ENCODE measurements around the gene UNC13C. TPM values are rescaled to one million over a fixed set of nuclear protein-coding genes. Genes with fewer than 3 reads are reported as not detected.
"Not testable (repeated sequence)": the region's sequence is repeated elsewhere in the genome, so short reads cannot be mapped to it uniquely, and the experiment has no call there.

UNC13C gene
- total RNA-seq, 2 experiments from 2014 or later = not detected

- POLR2A ChIA-PET = no interaction called here
- DNase-seq = no peak
- CTCF ChIA-PET = no interaction called here
- H3K9me3 Mint-ChIP-seq (ENCODE audit: insufficient read depth) = peaks cover 6% of the 10 kb centered on the region
- H3K4me3 Mint-ChIP-seq = no peak overlapping the region
- ATAC-seq = no peak
- no peaks in the 10 kb centered on the region for H3K27me3 Mint-ChIP-seq (ENCODE audit: low read depth)
- no peaks in the 10 kb centered on the region for H3K4me1 Mint-ChIP-seq (ENCODE audit: low read depth)
- H3K36me3 Mint-ChIP-seq (ENCODE audit: low read depth) = no peaks in the 10 kb centered on the region
- H3K27ac Mint-ChIP-seq = no peak overlapping the region
Measured at GRCh38 chr15:54345827-54346226, 367.6 kb downstream of the UNC13C start.

- no peaks in the 10 kb centered on the region for H3K4me1 Mint-ChIP-seq (ENCODE audit: low read depth)
- no peaks in the 10 kb centered on the region for H3K27me3 Mint-ChIP-seq (ENCODE audit: low read depth)
- CTCF ChIA-PET = no interaction called here
- no peak overlapping the region for H3K4me3 Mint-ChIP-seq
- DNase-seq (no peak), ATAC-seq (no peak)
- POLR2A ChIA-PET = no interaction called here
- H3K27ac Mint-ChIP-seq = no peak overlapping the region
- H3K36me3 Mint-ChIP-seq (ENCODE audit: low read depth) = no peaks in the 10 kb centered on the region
- H3K9me3 Mint-ChIP-seq (ENCODE audit: insufficient read depth) = peaks cover 6% of the 10 kb centered on the region
Measured at GRCh38 chr15:54347082-54347827, 369.0 kb downstream of the UNC13C start.

DNA sequence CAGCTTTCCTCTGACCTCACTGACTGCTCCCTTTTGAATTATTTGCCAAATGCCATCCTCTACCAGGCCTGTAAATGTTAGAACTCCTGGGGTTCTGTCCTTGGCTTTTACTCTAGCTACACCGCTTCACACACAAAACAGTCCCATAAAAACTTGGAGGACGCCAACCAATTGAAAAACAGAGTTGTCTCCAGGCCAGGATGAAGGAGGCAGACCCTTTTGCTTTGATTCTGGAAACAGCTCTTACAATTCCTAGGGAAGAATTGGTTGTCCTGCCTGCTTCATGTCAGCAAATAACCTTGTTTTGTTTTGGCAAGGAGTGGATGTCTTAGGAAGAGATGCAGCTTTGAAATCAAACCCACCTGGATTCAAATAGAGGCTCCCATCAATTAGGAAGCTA is 375.5 kb downstream of the UNC13C start:
- no peaks in the 10 kb centered on the region for H3K4me1 Mint-ChIP-seq (ENCODE audit: low read depth)
- no peak overlapping the region for H3K27ac Mint-ChIP-seq
- ChIA-PET CTCF (no interaction called here), POLR2A (no interaction called here)
- no peaks in the 10 kb centered on the region for H3K27me3 Mint-ChIP-seq (ENCODE audit: low read depth)
- no peak overlapping the region for H3K4me3 Mint-ChIP-seq
- no peaks in the 10 kb centered on the region for H3K36me3 Mint-ChIP-seq (ENCODE audit: low read depth)
- H3K9me3 Mint-ChIP-seq (ENCODE audit: insufficient read depth) = peaks cover under 1% of the 10 kb centered on the region
- ATAC-seq = no peak
- DNase-seq = no peak

DNA sequence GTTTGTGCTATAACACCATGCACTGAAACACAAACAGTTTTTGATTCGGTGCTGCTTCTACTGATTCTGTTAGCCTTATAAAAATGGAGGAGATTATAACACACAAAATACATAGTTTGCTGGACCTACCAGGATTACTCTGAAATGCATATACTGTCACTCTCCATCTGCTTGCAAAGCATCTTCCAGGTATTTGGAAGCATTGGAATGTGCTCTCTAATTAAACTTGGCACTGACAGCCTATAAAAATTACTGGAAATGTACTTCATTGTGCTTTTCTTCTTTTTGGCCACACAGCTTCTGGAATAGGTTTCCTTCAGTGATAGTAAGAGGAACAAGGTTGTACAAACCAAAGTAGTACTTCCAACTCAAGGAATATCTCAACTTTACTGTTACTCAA is 376.1 kb downstream of the UNC13C start:
- Mint-ChIP-seq H3K9me3 (ENCODE audit: insufficient read depth) (peaks cover 7% of the 10 kb centered on the region), H3K4me1 (ENCODE audit: low read depth) (no peaks in the 10 kb centered on the region), H3K4me3 (no peak overlapping the region), H3K36me3 (ENCODE audit: low read depth) (no peaks in the 10 kb centered on the region), H3K27ac (no peak overlapping the region), H3K27me3 (ENCODE audit: low read depth) (no peaks in the 10 kb centered on the region)
- CTCF ChIA-PET = no interaction called here
- no peak for DNase-seq
- ATAC-seq = no peak
- POLR2A ChIA-PET = no interaction called here

GRCh38 chr15:54364961-54365360 is 386.7 kb downstream of the UNC13C start:
- DNase-seq (no peak), ATAC-seq (no peak)
- no peaks in the 10 kb centered on the region for H3K4me1 Mint-ChIP-seq (ENCODE audit: low read depth)
- POLR2A ChIA-PET = no interaction called here
- H3K36me3 Mint-ChIP-seq (ENCODE audit: low read depth) = no peaks in the 10 kb centered on the region
- CTCF ChIA-PET = no interaction called here
- H3K4me3 Mint-ChIP-seq = no peak overlapping the region
- peaks cover 13% of the 10 kb centered on the region for H3K9me3 Mint-ChIP-seq (ENCODE audit: insufficient read depth)
- H3K27me3 Mint-ChIP-seq (ENCODE audit: low read depth) = no peaks in the 10 kb centered on the region
- H3K27ac Mint-ChIP-seq = no peak overlapping the region

DNA sequence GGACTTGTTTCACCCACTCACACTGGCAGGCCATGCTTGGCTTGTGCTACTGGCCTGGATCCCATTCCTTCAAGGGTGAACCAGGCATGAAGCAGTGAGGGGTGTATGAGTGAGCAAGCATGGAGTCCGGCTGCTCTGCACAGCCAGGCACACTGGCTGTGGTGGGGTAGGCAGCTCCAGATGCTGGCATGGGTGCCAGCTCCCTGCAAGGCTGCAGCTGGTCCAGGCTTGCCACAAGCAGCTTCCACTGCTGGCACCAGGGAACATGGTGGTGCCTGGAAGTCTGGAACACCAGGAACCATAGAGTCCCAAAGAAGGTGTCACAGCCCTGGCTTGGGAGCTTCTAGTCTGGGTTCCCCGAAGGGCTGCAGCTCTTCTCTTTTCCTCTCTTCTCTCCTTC is 395.1 kb downstream of the UNC13C start:
- no peaks in the 10 kb centered on the region for H3K27me3 Mint-ChIP-seq (ENCODE audit: low read depth)
- H3K27ac Mint-ChIP-seq = no peak overlapping the region
- DNase-seq (no peak), ATAC-seq (no peak)
- no peaks in the 10 kb centered on the region for H3K36me3 Mint-ChIP-seq (ENCODE audit: low read depth)
- ChIA-PET CTCF (no interaction called here), POLR2A (no interaction called here)
- H3K9me3 Mint-ChIP-seq (ENCODE audit: insufficient read depth) = no peaks in the 10 kb centered on the region
- H3K4me3 Mint-ChIP-seq = no peak overlapping the region
- no peaks in the 10 kb centered on the region for H3K4me1 Mint-ChIP-seq (ENCODE audit: low read depth)

DNA sequence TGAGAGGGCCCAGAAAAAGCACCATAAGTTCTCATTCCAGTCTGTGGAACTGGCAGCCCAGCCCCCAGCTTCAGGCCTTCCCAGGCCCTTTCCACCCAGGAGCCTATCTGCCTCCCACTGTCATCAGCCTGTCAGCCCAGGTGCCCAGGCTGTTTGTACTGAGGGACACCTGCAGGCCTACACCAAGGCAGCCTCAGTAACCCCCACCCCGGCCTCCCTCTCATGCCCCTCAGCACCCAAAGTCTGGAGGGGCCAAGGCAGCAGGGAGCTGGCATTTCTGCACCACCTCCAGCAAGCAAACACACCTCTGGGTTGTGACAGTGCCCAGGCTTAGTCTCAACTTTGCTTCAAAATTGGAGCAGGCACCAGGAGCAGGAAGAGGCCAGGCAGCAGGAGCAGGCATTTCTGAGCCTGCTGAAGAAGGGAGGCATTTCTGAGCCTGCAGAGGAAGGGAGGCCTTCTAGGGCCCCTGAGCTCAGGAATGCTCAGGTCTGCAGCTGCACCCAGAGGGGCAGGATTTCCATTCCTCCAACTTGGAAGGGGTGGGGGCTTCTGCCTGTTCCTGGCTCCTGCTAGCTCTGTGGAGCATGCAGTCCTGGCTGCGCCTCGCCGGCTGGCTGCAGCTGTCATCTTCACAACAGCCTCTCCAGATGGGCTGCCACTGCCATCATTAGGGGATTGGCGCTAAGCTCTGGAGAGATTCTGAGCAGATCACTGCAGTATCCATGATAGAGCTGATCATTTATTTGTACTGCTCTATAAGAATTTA is 396.1 kb downstream of the UNC13C start:
- H3K4me1 Mint-ChIP-seq (ENCODE audit: low read depth) = no peaks in the 10 kb centered on the region
- H3K9me3 Mint-ChIP-seq (ENCODE audit: insufficient read depth) = no peaks in the 10 kb centered on the region
- POLR2A ChIA-PET = no interaction called here
- ATAC-seq = no peak
- no peak for DNase-seq
- H3K27me3 Mint-ChIP-seq (ENCODE audit: low read depth) = no peaks in the 10 kb centered on the region
- no peaks in the 10 kb centered on the region for H3K36me3 Mint-ChIP-seq (ENCODE audit: low read depth)
- no peak overlapping the region for H3K27ac Mint-ChIP-seq
- CTCF ChIA-PET = no interaction called here
- no peak overlapping the region for H3K4me3 Mint-ChIP-seq

GRCh38 chr15:54387799-54388198 is 409.6 kb downstream of the UNC13C start:
- ChIA-PET POLR2A (no interaction called here), CTCF (no interaction called here)
- no peaks in the 10 kb centered on the region for H3K4me1 Mint-ChIP-seq (ENCODE audit: low read depth)
- H3K27me3 Mint-ChIP-seq (ENCODE audit: low read depth) = no peaks in the 10 kb centered on the region
- H3K4me3 Mint-ChIP-seq = no peak overlapping the region
- H3K27ac Mint-ChIP-seq = no peak overlapping the region
- no peak for ATAC-seq
- no peaks in the 10 kb centered on the region for H3K36me3 Mint-ChIP-seq (ENCODE audit: low read depth)
- no peaks in the 10 kb centered on the region for H3K9me3 Mint-ChIP-seq (ENCODE audit: insufficient read depth)
- no peak for DNase-seq

- Mint-ChIP-seq H3K4me1 (ENCODE audit: low read depth) (no peaks in the 10 kb centered on the region), H3K36me3 (ENCODE audit: low read depth) (no peaks in the 10 kb centered on the region), H3K4me3 (no peak overlapping the region), H3K27me3 (ENCODE audit: low read depth) (no peaks in the 10 kb centered on the region), H3K9me3 (ENCODE audit: insufficient read depth) (no peaks in the 10 kb centered on the region), H3K27ac (no peak overlapping the region)
- ATAC-seq (no peak), DNase-seq (no peak)
- ChIA-PET POLR2A (no interaction called here), CTCF (no interaction called here)
Measured at GRCh38 chr15:54388746-54389145, 410.5 kb downstream of the UNC13C start.

DNA sequence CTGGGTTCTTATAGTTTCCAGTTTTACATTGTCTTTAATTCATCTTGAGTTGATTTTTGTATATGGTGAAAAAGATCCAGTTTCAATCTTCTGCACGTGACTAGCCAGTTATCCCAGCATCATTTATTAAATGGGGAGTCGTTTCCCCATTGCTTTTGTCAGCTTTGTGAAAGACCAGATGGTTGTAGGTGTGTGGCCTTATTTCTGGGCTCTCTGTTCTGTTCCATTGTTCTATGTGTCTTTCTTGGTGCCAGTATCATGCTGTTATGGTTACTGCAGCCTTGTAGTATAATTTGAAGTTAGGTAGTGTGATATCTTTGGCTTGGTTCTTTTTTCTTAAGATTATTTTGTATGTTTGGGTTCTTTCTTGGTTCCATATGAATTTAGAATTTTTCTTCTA is 432.2 kb downstream of the UNC13C start:
- Mint-ChIP-seq H3K4me1 (ENCODE audit: low read depth) (no peaks in the 10 kb centered on the region), H3K9me3 (ENCODE audit: insufficient read depth) (no peaks in the 10 kb centered on the region), H3K27ac (no peak overlapping the region), H3K4me3 (no peak overlapping the region), H3K27me3 (ENCODE audit: low read depth) (no peaks in the 10 kb centered on the region), H3K36me3 (ENCODE audit: low read depth) (no peaks in the 10 kb centered on the region)
- no peak for DNase-seq
- ATAC-seq = no peak
- ChIA-PET CTCF (no interaction called here), POLR2A (no interaction called here)

- ChIA-PET CTCF (no interaction called here), POLR2A (no interaction called here)
- Mint-ChIP-seq H3K27me3 (ENCODE audit: low read depth) (no peaks in the 10 kb centered on the region), H3K36me3 (ENCODE audit: low read depth) (no peaks in the 10 kb centered on the region), H3K27ac (no peak overlapping the region), H3K4me3 (no peak overlapping the region), H3K9me3 (ENCODE audit: insufficient read depth) (no peaks in the 10 kb centered on the region), H3K4me1 (ENCODE audit: low read depth) (no peaks in the 10 kb centered on the region)
- DNase-seq = no peak
- ATAC-seq = no peak
Measured at GRCh38 chr15:54424171-54424570, 445.9 kb downstream of the UNC13C start.

DNA sequence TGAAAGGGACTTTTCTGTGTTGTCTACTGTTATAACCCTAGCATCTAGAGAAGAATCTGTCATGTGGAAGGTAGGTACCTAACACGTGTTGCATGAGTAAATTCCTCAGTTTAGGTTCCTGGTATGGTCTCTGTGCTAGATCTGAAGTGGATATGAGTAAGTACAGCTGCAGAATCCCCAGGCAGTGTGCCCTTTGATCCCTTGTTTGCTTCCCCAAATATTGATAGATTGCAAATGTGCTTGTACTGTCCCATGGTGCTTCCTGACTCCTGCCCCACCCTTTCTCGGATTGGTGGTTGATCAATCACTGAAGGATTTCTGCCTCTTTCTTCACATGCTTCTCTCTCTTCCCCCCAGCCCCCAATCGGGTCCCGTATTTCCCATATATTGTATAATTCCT is 450.4 kb downstream of the UNC13C start:
- CTCF ChIA-PET = no interaction called here
- no peak overlapping the region for H3K4me3 Mint-ChIP-seq
- H3K36me3 Mint-ChIP-seq (ENCODE audit: low read depth) = no peaks in the 10 kb centered on the region
- no peaks in the 10 kb centered on the region for H3K27me3 Mint-ChIP-seq (ENCODE audit: low read depth)
- DNase-seq (no peak), ATAC-seq (no peak)
- no peaks in the 10 kb centered on the region for H3K9me3 Mint-ChIP-seq (ENCODE audit: insufficient read depth)
- H3K27ac Mint-ChIP-seq = no peak overlapping the region
- no peaks in the 10 kb centered on the region for H3K4me1 Mint-ChIP-seq (ENCODE audit: low read depth)
- POLR2A ChIA-PET = no interaction called here

- CTCF ChIA-PET; H3K4me3 Mint-ChIP-seq; POLR2A ChIA-PET; H3K4me1 Mint-ChIP-seq (ENCODE audit: low read depth); H3K36me3 Mint-ChIP-seq (ENCODE audit: low read depth); DNase-seq; H3K27me3 Mint-ChIP-seq (ENCODE audit: low read depth); ATAC-seq; H3K27ac Mint-ChIP-seq: not testable (repeated sequence)
- peaks cover 16% of the 10 kb centered on the region for H3K9me3 Mint-ChIP-seq (ENCODE audit: insufficient read depth)
Measured at GRCh38 chr15:54450288-54450687, 472.0 kb downstream of the UNC13C start.

Measured in activated CD8-positive, alpha-beta T cell treated with anti-CD3 and anti-CD28 coated beads, Interleukin-2, amount 10 ng/mL, durations not matched to agents 7 days and 5 days (primary cell).